ENCODE measurements around the gene GMDS. TPM values are rescaled to one million over a fixed set of nuclear protein-coding genes. Genes with fewer than 3 reads are reported as not detected.

Gene GMDS
- polyA plus RNA-seq, 1 of the 3 experiments (the other 2 are of a cell fraction): 12.3 TPM

DNA sequence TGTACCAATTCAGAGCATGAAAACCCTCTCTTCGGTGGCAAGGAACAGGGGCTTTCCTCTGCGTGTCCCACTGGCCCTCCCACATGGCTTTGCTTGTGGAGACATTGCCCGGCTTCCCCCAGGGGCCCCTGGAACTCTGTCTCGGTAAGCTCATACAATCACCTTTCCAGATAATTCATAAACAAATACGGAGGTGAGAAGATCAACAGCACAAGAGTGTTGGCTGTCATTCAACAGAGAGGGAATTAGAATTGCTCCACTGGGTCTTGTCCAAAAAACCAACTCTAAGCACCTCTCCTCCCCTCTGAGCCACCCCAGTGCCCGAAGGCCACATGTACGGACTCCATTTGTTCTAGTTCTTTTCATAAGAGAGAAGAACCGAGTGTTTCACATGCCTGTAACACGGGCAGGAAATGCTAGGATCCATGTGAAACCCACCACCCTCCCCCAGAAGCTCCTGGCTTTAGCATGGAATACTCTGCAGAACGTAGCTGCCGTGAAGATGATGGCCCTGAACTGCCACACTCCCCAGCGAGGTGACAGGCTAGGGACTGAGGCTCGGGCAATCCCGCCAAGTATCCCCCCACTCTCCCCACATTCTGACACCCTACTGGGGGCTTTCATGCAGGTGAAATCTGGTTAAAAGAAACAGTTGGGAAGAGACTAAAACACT lies 660.3 kb downstream of the GMDS start:
- no peak overlapping the region for H3K27ac ChIP-seq (ENCODE audit: low read depth in 2 of 2, low read length in 1 of 2)
- no peaks in the 10 kb centered on the region for H4K20me1 ChIP-seq (ENCODE audit: insufficient read depth)
- no peak overlapping the region for H3K4me2 ChIP-seq
- H3F3A ChIP-seq (replicated peaks; ENCODE audit: insufficient read depth): no peaks in the 10 kb centered on the region
- no peak overlapping the region for H3K9ac ChIP-seq
- no peak overlapping the region for H3K4me3 ChIP-seq (ENCODE audit: low read depth in 2 of 2, low read length in 1 of 2)
- no peak for DNase-seq
- H3K9me3 ChIP-seq: no peaks in the 10 kb centered on the region
- CTCF ChIA-PET: interaction anchor here (1.0 to 1.8 kb wide), 2 partner anchors 11 to 1060 kb away, joined by 3 to 7 read pairs; no protein-coding TSS in a partner anchor
- no peaks in the 10 kb centered on the region for H3K79me2 ChIP-seq (ENCODE audit: insufficient read depth)
- no peaks in the 10 kb centered on the region for H3K9me2 ChIP-seq
- H3K27me3 ChIP-seq (ENCODE audit: insufficient read depth): peaks cover 43% of the 10 kb centered on the region
- WGBS (ENCODE audit: low lambda C conversion rate): 13% methylated on average over 10 of the region's 14 CpGs
- POLR2A ChIA-PET: no interaction called here
- no peaks in the 10 kb centered on the region for H3K4me1 ChIP-seq (ENCODE audit: control insufficient read depth in 1 of 2, insufficient read depth in 2 of 2, low read depth in 1 of 2, low read length in 1 of 2)
- no peak overlapping the region for H2AFZ ChIP-seq (ENCODE audit: low read depth)
- no peak for TF ChIP-seq POLR2AphosphoS5 (IDR thresholded peaks at IDR 0.05; ENCODE audit: low read depth, low read length)
- TF ChIP-seq RAD21 (IDR thresholded peaks at IDR 0.05; ENCODE audit: low read length): no peak
- TF ChIP-seq, protein P1, sequence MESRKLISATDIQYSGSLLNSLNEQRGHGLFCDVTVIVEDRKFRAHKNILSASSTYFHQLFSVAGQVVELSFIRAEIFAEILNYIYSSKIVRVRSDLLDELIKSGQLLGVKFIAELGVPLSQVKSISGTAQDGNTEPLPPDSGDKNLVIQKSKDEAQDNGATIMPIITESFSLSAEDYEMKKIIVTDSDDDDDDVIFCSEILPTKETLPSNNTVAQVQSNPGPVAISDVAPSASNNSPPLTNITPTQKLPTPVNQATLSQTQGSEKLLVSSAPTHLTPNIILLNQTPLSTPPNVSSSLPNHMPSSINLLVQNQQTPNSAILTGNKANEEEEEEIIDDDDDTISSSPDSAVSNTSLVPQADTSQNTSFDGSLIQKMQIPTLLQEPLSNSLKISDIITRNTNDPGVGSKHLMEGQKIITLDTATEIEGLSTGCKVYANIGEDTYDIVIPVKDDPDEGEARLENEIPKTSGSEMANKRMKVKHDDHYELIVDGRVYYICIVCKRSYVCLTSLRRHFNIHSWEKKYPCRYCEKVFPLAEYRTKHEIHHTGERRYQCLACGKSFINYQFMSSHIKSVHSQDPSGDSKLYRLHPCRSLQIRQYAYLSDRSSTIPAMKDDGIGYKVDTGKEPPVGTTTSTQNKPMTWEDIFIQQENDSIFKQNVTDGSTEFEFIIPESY (IDR thresholded peaks at IDR 0.05; ENCODE audit: borderline replicate concordance, low read depth): no peak
- TF ChIP-seq FOSL2 (IDR thresholded peaks at IDR 0.05; ENCODE audit: borderline replicate concordance, low read depth): no peak
- no peak for TF ChIP-seq SIN3A (IDR thresholded peaks at IDR 0.05; ENCODE audit: borderline replicate concordance, low read depth, low read length)
- TF ChIP-seq, protein P2, sequence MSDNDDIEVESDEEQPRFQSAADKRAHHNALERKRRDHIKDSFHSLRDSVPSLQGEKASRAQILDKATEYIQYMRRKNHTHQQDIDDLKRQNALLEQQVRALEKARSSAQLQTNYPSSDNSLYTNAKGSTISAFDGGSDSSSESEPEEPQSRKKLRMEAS (IDR thresholded peaks at IDR 0.05; ENCODE audit: low read depth): no peak
- TF ChIP-seq, protein P3, sequence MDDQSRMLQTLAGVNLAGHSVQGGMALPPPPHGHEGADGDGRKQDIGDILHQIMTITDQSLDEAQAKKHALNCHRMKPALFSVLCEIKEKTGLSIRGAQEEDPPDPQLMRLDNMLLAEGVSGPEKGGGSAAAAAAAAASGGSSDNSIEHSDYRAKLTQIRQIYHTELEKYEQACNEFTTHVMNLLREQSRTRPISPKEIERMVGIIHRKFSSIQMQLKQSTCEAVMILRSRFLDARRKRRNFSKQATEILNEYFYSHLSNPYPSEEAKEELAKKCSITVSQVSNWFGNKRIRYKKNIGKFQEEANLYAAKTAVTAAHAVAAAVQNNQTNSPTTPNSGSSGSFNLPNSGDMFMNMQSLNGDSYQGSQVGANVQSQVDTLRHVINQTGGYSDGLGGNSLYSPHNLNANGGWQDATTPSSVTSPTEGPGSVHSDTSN (IDR thresholded peaks at IDR 0.05): no peak
- no peak for TF ChIP-seq NRF1 (IDR thresholded peaks at IDR 0.05; ENCODE audit: low read depth, low read length)
- TF ChIP-seq RFX5 (IDR thresholded peaks at IDR 0.05; ENCODE audit: low read length): no peak
- no peaks in the 10 kb centered on the region for H3K36me3 ChIP-seq (replicated peaks in 1 of 2; ENCODE audit: control insufficient read depth in 1 of 2, insufficient read depth in 2 of 2, low read length in 1 of 2)

DNA sequence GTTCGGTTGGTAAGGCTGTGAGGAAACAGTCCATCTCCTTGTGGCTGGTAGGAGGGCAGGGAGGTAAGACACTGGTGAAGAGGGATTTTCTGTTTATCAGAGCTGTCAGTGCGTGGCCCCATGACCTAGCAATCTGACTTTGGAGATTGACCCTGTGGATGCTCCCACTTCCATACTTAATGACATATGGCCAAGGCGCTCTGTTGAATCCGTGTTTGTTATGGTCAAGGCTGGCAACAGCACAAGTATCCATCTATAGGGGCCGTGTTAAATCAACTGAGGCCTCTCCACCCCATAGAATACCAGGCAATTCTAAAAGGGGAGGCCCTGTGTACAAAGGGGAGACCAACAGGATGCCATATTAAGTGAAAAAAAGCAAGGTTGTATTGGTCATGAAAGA lies 661.3 kb downstream of the GMDS start:
- WGBS (ENCODE audit: low lambda C conversion rate): 29% methylated on average over 5 of the region's 5 CpGs
- no peaks in the 10 kb centered on the region for H3F3A ChIP-seq (replicated peaks; ENCODE audit: insufficient read depth)
- no peaks in the 10 kb centered on the region for H3K79me2 ChIP-seq (ENCODE audit: insufficient read depth)
- no peak overlapping the region for H3K9ac ChIP-seq
- H3K4me3 ChIP-seq (ENCODE audit: low read depth in 2 of 2, low read length in 1 of 2): no peak overlapping the region
- H2AFZ ChIP-seq (ENCODE audit: low read depth): no peak overlapping the region
- DNase-seq: no peak
- peaks cover 42% of the 10 kb centered on the region for H3K27me3 ChIP-seq (ENCODE audit: insufficient read depth)
- no peaks in the 10 kb centered on the region for H3K36me3 ChIP-seq (replicated peaks in 1 of 2; ENCODE audit: control insufficient read depth in 1 of 2, insufficient read depth in 2 of 2, low read length in 1 of 2)
- H3K4me1 ChIP-seq (ENCODE audit: control insufficient read depth in 1 of 2, insufficient read depth in 2 of 2, low read depth in 1 of 2, low read length in 1 of 2): no peaks in the 10 kb centered on the region
- TF ChIP-seq, protein P2 (IDR thresholded peaks at IDR 0.05; ENCODE audit: low read depth): no peak
- TF ChIP-seq RXRA (IDR thresholded peaks at IDR 0.05; ENCODE audit: borderline replicate concordance, low read depth): no peak
- no peak for TF ChIP-seq TCF12 (IDR thresholded peaks at IDR 0.05)
- TF ChIP-seq MXI1 (IDR thresholded peaks at IDR 0.05; ENCODE audit: low read depth, low read length): no peak
- no peak for TF ChIP-seq MEF2A (IDR thresholded peaks at IDR 0.05; ENCODE audit: borderline replicate concordance, low read depth)
- no peak for TF ChIP-seq SIN3A (IDR thresholded peaks at IDR 0.05; ENCODE audit: borderline replicate concordance, low read depth, low read length)
- TF ChIP-seq, protein P3 (IDR thresholded peaks at IDR 0.05): no peak
- H4K20me1 ChIP-seq (ENCODE audit: insufficient read depth): no peaks in the 10 kb centered on the region
- ChIA-PET POLR2A (no interaction called here), CTCF (no interaction called here)
- no peaks in the 10 kb centered on the region for H3K9me2 ChIP-seq
- H3K9me3 ChIP-seq: no peaks in the 10 kb centered on the region
- no peak overlapping the region for H3K4me2 ChIP-seq
- no peak overlapping the region for H3K27ac ChIP-seq (ENCODE audit: low read depth in 2 of 2, low read length in 1 of 2)

All from SK-N-SH (cell line).